SK-N-SH treated with all-trans-retinoic acid at 6 μM for 48 hours (cell line): ENCODE measurements around the gene KIF26A.

ENCODE experiments used
- ATAC-seq: fragments of 200-7000 bp; cut with Tn5 transposase; 3 replicates; pipeline ENCODE4 v1.9.1; 2020; ENCODE audit warnings: mild to moderate bottlenecking, moderate library complexity
- ARNTL ChIP-seq: fragments of 450-650 bp; formaldehyde crosslinking; IDR thresholded peaks from 2 replicates; pipeline ENCODE4 v1.5.0; 2020; ENCODE audit warnings: low read depth, mild to moderate bottlenecking, moderate library complexity, borderline replicate concordance
- CREB5 ChIP-seq: fragments of 250-450 bp; sonication (Bioruptor Pico); IDR thresholded peaks from 2 replicates; pipeline ENCODE4 v1.5.1; 2020; ENCODE audit warnings: low read depth, mild to moderate bottlenecking, moderate library complexity
- ESRRG ChIP-seq: fragments of 250-450 bp; sonication (Bioruptor Pico); IDR thresholded peaks from 2 replicates; pipeline ENCODE4 v1.6.1; 2021; ENCODE audit warnings: mild to moderate bottlenecking
- GLIS3 ChIP-seq: fragments of 250-450 bp; sonication (Bioruptor Pico); IDR thresholded peaks from 2 replicates; pipeline ENCODE4 v1.5.0; 2020; ENCODE audit warnings: mild to moderate bottlenecking, moderate library complexity
- ISL1 ChIP-seq: fragments of 250-450 bp; sonication (Bioruptor Pico); IDR thresholded peaks from 2 replicates; pipeline ENCODE4 v2.1.2; 2022; ENCODE audit warnings: mild to moderate bottlenecking, moderate library complexity
- OSR1 ChIP-seq: fragments of 250-450 bp; sonication (Bioruptor Pico); IDR thresholded peaks from 2 replicates; pipeline ENCODE4 v1.8.0; 2022; ENCODE audit warnings: moderate library complexity, mild to moderate bottlenecking, inconsistent platforms
- PATZ1 ChIP-seq: fragments of 250-450 bp; sonication (Bioruptor Pico); IDR thresholded peaks from 2 replicates; pipeline ENCODE4 v1.8.0; 2020; ENCODE audit warnings: mild to moderate bottlenecking, moderate library complexity, borderline replicate concordance
- POU6F1 ChIP-seq: fragments of 250-450 bp; sonication (Bioruptor Pico); IDR thresholded peaks from 2 replicates; pipeline ENCODE4 v1.8.0; 2021; ENCODE audit warnings: low read depth, mild to moderate bottlenecking, moderate library complexity, borderline replicate concordance
- PPARA ChIP-seq: fragments of 250-450 bp; sonication (Bioruptor Pico); IDR thresholded peaks from 2 replicates; pipeline ENCODE4 v1.5.0; 2020; ENCODE audit warnings: mild to moderate bottlenecking, borderline replicate concordance
- RARB ChIP-seq: fragments of 250-450 bp; sonication (Bioruptor Pico); IDR thresholded peaks from 2 replicates; pipeline ENCODE4 v1.8.0; 2021; ENCODE audit warnings: mild to moderate bottlenecking, moderate library complexity
- SNAI2 ChIP-seq: fragments of 250-450 bp; sonication (Bioruptor Pico); IDR thresholded peaks from 2 replicates; pipeline ENCODE4 v1.5.0; 2020; ENCODE audit warnings: mild to moderate bottlenecking, moderate library complexity
- TOX ChIP-seq: fragments of 250-450 bp; sonication (Bioruptor Pico); IDR thresholded peaks from 2 replicates; pipeline ENCODE4 v1.8.0; 2021; ENCODE audit warnings: mild to moderate bottlenecking, moderate library complexity, borderline replicate concordance
- TSHZ2 ChIP-seq: fragments of 250-450 bp; sonication (Bioruptor Pico); IDR thresholded peaks from 2 replicates; pipeline ENCODE4 v1.5.0; 2020; ENCODE audit warnings: mild to moderate bottlenecking, moderate library complexity
- ZC3H10 ChIP-seq: fragments of 250-450 bp; sonication (Bioruptor Pico); IDR thresholded peaks from 2 replicates; pipeline ENCODE4 v1.5.1; 2021; ENCODE audit warnings: mild to moderate bottlenecking, moderate library complexity
- ZFP3 ChIP-seq: fragments of 250-450 bp; sonication (Bioruptor Pico); IDR thresholded peaks from 2 replicates; pipeline ENCODE4 v1.5.0; 2020; ENCODE audit warnings: mild to moderate bottlenecking, moderate library complexity
- ZNF565 ChIP-seq: fragments of 450-650 bp; formaldehyde crosslinking; conservative IDR thresholded peaks from 2 replicates; pipeline ENCODE4 v1.5.0; 2020; ENCODE audit warnings: low read depth, mild to moderate bottlenecking, moderate library complexity
- ZNF70 ChIP-seq: fragments of 450-650 bp; formaldehyde crosslinking; IDR thresholded peaks from 2 replicates; pipeline ENCODE4 v1.5.0; 2020; ENCODE audit warnings: mild to moderate bottlenecking, moderate library complexity
- ZNF8 ChIP-seq: fragments of 450-650 bp; formaldehyde crosslinking; IDR thresholded peaks from 2 replicates; pipeline ENCODE4 v1.5.0; 2020; ENCODE audit warnings: mild to moderate bottlenecking, moderate library complexity

The KIF26A gene

GRCh38 chr14:104104076-104104901 lies 34.1 kb upstream of the KIF26A start:
- no peak for TF ChIP-seq ZNF70 (CRISPR knock-in tag)
- TF ChIP-seq, all 23 proteins: peak for 0
- no peak for ATAC-seq

GRCh38 chr14:104105071-104105821 lies 33.1 kb upstream of the KIF26A start:
- no peak for ATAC-seq
- TF ChIP-seq POU6F1 = no peak
- TF ChIP-seq ESRRG (CRISPR knock-in tag) = no peak
- TF ChIP-seq ZNF8 (CRISPR knock-in tag) = no peak

- TF ChIP-seq TSHZ2 (CRISPR knock-in tag) (no peak), ZC3H10 (CRISPR knock-in tag) (no peak), OSR1 (CRISPR knock-in tag) (no peak), PATZ1 (CRISPR knock-in tag) (no peak), CREB5 (CRISPR knock-in tag) (no peak), ZNF565 (no peak), TOX (CRISPR knock-in tag) (no peak), ZFP3 (CRISPR knock-in tag) (no peak), PPARA (CRISPR knock-in tag) (no peak), RARB (no peak), POU6F1 (no peak), GLIS3 (CRISPR knock-in tag) (no peak), ESRRG (CRISPR knock-in tag) (no peak), ARNTL (CRISPR knock-in tag) (no peak), ISL1 (CRISPR knock-in tag) (no peak), ZNF70 (CRISPR knock-in tag) (no peak), SNAI2 (CRISPR knock-in tag) (no peak)
Measured at GRCh38 chr14:104105822-104106470, 32.4 kb upstream of the KIF26A start.

More at GRCh38 chr14:104105822-104106470, 32.4 kb upstream of the KIF26A start:
- ATAC-seq = no peak
